Measurements from ENCODE around the gene MAGI3. TPM values are rescaled to one million over a fixed set of nuclear protein-coding genes. Genes with fewer than 3 reads are reported as not detected.

Gene MAGI3
- total RNA-seq, 1 donor from 2014 or later, result 17.6 TPM

- H3K36me3 Mint-ChIP-seq (ENCODE audit: low read depth), result peaks cover 26% of the 10 kb centered on the region
- TF ChIP-seq, protein P1, sequence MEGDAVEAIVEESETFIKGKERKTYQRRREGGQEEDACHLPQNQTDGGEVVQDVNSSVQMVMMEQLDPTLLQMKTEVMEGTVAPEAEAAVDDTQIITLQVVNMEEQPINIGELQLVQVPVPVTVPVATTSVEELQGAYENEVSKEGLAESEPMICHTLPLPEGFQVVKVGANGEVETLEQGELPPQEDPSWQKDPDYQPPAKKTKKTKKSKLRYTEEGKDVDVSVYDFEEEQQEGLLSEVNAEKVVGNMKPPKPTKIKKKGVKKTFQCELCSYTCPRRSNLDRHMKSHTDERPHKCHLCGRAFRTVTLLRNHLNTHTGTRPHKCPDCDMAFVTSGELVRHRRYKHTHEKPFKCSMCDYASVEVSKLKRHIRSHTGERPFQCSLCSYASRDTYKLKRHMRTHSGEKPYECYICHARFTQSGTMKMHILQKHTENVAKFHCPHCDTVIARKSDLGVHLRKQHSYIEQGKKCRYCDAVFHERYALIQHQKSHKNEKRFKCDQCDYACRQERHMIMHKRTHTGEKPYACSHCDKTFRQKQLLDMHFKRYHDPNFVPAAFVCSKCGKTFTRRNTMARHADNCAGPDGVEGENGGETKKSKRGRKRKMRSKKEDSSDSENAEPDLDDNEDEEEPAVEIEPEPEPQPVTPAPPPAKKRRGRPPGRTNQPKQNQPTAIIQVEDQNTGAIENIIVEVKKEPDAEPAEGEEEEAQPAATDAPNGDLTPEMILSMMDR (conservative IDR thresholded peaks at IDR 0.05), result no peak
- H3K4me1 Mint-ChIP-seq, result no peaks in the 10 kb centered on the region
- DNase-seq (ENCODE audit: low read depth, low spot score), result no peak
- no peak overlapping the region for H3K27ac Mint-ChIP-seq (ENCODE audit: unreplicated experiment)
- peaks cover 3% of the 10 kb centered on the region for H3K9me3 Mint-ChIP-seq
- H3K4me3 Mint-ChIP-seq, result no peak overlapping the region
- H3K27me3 Mint-ChIP-seq (ENCODE audit: low read depth), result no peaks in the 10 kb centered on the region
Observed at GRCh38 chr1:113641396-113641795, 251.1 kb downstream of the MAGI3 start.

- Mint-ChIP-seq H3K27me3 (ENCODE audit: low read depth) (no peaks in the 10 kb centered on the region), H3K27ac (ENCODE audit: unreplicated experiment) (no peak overlapping the region), H3K4me1 (no peaks in the 10 kb centered on the region), H3K9me3 (no peaks in the 10 kb centered on the region), H3K4me3 (no peak overlapping the region), H3K36me3 (ENCODE audit: low read depth) (peaks cover 6% of the 10 kb centered on the region)
- DNase-seq (ENCODE audit: low read depth, low spot score), result no peak
- TF ChIP-seq, protein P1 (conservative IDR thresholded peaks at IDR 0.05), result no peak
Observed at GRCh38 chr1:113647164-113647563, 256.8 kb downstream of the MAGI3 start.

- H3K9me3 Mint-ChIP-seq, result no peaks in the 10 kb centered on the region
- no peak overlapping the region for H3K4me3 Mint-ChIP-seq
- DNase-seq (ENCODE audit: low read depth, low spot score), result no peak
- TF ChIP-seq, protein P1 (conservative IDR thresholded peaks at IDR 0.05), result no peak
- H3K27ac Mint-ChIP-seq (ENCODE audit: unreplicated experiment), result no peak overlapping the region
- peaks cover 6% of the 10 kb centered on the region for H3K36me3 Mint-ChIP-seq (ENCODE audit: low read depth)
- no peaks in the 10 kb centered on the region for H3K4me1 Mint-ChIP-seq
- no peaks in the 10 kb centered on the region for H3K27me3 Mint-ChIP-seq (ENCODE audit: low read depth)
Observed at GRCh38 chr1:113648478-113648877, 258.2 kb downstream of the MAGI3 start.

GRCh38 chr1:113652771-113653170 lies 262.5 kb downstream of the MAGI3 start:
- H3K27me3 Mint-ChIP-seq (ENCODE audit: low read depth), result no peaks in the 10 kb centered on the region
- no peak overlapping the region for H3K4me3 Mint-ChIP-seq
- no peaks in the 10 kb centered on the region for H3K36me3 Mint-ChIP-seq (ENCODE audit: low read depth)
- TF ChIP-seq, protein P1 (conservative IDR thresholded peaks at IDR 0.05), result no peak
- no peak overlapping the region for H3K27ac Mint-ChIP-seq (ENCODE audit: unreplicated experiment)
- no peak for DNase-seq (ENCODE audit: low read depth, low spot score)
- H3K9me3 Mint-ChIP-seq, result no peaks in the 10 kb centered on the region
- H3K4me1 Mint-ChIP-seq, result no peaks in the 10 kb centered on the region

- Mint-ChIP-seq H3K27ac (ENCODE audit: unreplicated experiment) (no peak overlapping the region), H3K9me3 (no peaks in the 10 kb centered on the region)
Observed at GRCh38 chr1:113653741-113654140, 263.4 kb downstream of the MAGI3 start.

More at GRCh38 chr1:113653741-113654140, 263.4 kb downstream of the MAGI3 start:
- DNase-seq (ENCODE audit: low read depth, low spot score), result no peak
- TF ChIP-seq, protein P1 (conservative IDR thresholded peaks at IDR 0.05), result no peak
- no peaks in the 10 kb centered on the region for H3K27me3 Mint-ChIP-seq (ENCODE audit: low read depth)
- H3K4me3 Mint-ChIP-seq, result no peak overlapping the region
- peaks cover 4% of the 10 kb centered on the region for H3K4me1 Mint-ChIP-seq
- no peaks in the 10 kb centered on the region for H3K36me3 Mint-ChIP-seq (ENCODE audit: low read depth)

Measured in neural crest cell (in vitro differentiated cells).